Loucy (cell line): Measurements from ENCODE around the gene FAM200C.

Experiments used
- H2AFZ ChIP-seq: fragments of 200-600 bp; sonication (generic); 2 replicates; pipeline ENCODE4 v1.6.0; 2016; ENCODE audit warnings: antibody characterized with exemption, mild to moderate bottlenecking, low read length, moderate library complexity
- H3F3A ChIP-seq: fragments of 200-600 bp; 2 replicates; pipeline ENCODE4 v1.6.0; 2016; ENCODE audit warnings: antibody characterized with exemption, low read depth, mild to moderate bottlenecking
- H3K27me3 ChIP-seq: fragments of 200-600 bp; sonication (generic); 2 replicates; pipeline ENCODE4 v1.6.1; 2014; ENCODE audit warnings: low read length, mild to moderate bottlenecking; ENCODE audit not compliant: insufficient read depth, poor library complexity, severe bottlenecking
- H3K36me3 ChIP-seq: fragments of 200-600 bp; sonication (generic); 2 replicates; pipeline ENCODE4 v1.6.1; 2016; ENCODE audit warnings: low read length; ENCODE audit not compliant: insufficient read depth
- H3K4me1 ChIP-seq: fragments of 200-600 bp; sonication (generic); 2 replicates; pipeline ENCODE4 v1.5.1; 2014; ENCODE audit warnings: low read length, mild to moderate bottlenecking; ENCODE audit not compliant: insufficient read depth, poor library complexity, severe bottlenecking
- H3K4me2 ChIP-seq: fragments of 200-600 bp; sonication (generic); 2 replicates; pipeline ENCODE4 v1.6.0; 2014; ENCODE audit warnings: antibody characterized with exemption, low read length, low read depth, mild to moderate bottlenecking; ENCODE audit not compliant: poor library complexity, severe bottlenecking
- H3K4me3 ChIP-seq: fragments of 200-600 bp; sonication (generic); 2 replicates; pipeline ENCODE4 v1.5.1; 2014; ENCODE audit warnings: low read length, mild to moderate bottlenecking, mixed read lengths; ENCODE audit not compliant: poor library complexity, severe bottlenecking
- H3K79me2 ChIP-seq: fragments of 200-600 bp; sonication (generic); 2 replicates; pipeline ENCODE4 v1.6.1; 2014; ENCODE audit warnings: low read length; ENCODE audit not compliant: insufficient read depth
- H3K9ac ChIP-seq: fragments of 200-600 bp; sonication (generic); 2 replicates; pipeline ENCODE4 v1.6.0; 2014; ENCODE audit warnings: mild to moderate bottlenecking, low read depth, low read length, moderate library complexity; ENCODE audit not compliant: poor library complexity, severe bottlenecking
- H3K9me2 ChIP-seq: fragments of 200-600 bp; sonication (generic); replicated peaks from 2 replicates; pipeline ENCODE4 v1.6.1; 2016; ENCODE audit warnings: low read depth, low read length, mixed read lengths
- H3K9me3 ChIP-seq: fragments of 200-600 bp; sonication (generic); 2 replicates; pipeline ENCODE4 v1.6.1; 2014; ENCODE audit warnings: mild to moderate bottlenecking, antibody characterized with exemption, low read length, low read depth; ENCODE audit not compliant: insufficient read depth
- H4K20me1 ChIP-seq: fragments of 200-600 bp; sonication (generic); 2 replicates; pipeline ENCODE4 v1.6.0; 2014; ENCODE audit warnings: antibody characterized with exemption, low read length, mild to moderate bottlenecking; ENCODE audit not compliant: insufficient read depth, poor library complexity, severe bottlenecking
- EZH2phosphoT487 ChIP-seq: fragments of 200-600 bp; IDR thresholded peaks from 2 replicates; pipeline ENCODE4 v1.6.1; 2018; ENCODE audit warnings: antibody characterized with exemption, mild to moderate bottlenecking, moderate library complexity, borderline replicate concordance
- TF ChIP-seq, protein P1 (sequence below): fragments of 200-600 bp; sonication (generic); conservative IDR thresholded peaks from 2 replicates; pipeline ENCODE4 v1.5.1; 2014; ENCODE audit warnings: mild to moderate bottlenecking, antibody characterized with exemption, low read length

Gene FAM200C

DNA sequence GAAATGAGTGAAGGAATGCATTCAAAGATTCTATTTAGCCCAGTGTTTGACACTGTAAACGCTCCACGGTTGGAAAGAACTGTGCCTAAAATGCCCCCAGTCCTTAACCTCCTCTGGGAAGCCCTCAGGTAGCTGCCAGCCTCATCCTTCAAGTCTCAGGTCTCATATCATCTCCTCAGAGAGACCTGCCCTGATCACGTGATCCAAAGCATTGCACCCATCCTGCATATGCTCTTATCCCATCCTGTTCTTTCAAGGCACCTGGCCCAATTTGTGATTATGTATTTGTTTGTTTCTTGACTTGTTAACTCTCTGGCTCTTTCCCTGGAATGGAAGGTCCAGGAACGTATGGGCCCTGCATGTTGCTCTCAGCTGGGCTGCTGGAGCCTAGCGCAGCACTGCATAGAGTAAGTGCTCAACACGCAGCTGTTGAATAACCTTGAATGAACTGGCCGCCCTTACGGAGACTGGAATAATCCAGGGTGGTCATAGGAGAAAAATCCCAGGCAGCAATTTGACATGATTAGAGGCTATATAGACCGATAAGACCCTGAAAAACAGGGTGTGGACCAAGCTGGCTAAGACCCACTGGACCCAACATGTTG, 38.1 kb downstream of the FAM200C start:
- Histone ChIP-seq H3K4me2 (no peak overlapping the region), H3K4me3 (no peak overlapping the region), H3K9me3 (no peaks in the 10 kb centered on the region), H3K79me2 (no peaks in the 10 kb centered on the region), H3K4me1 (no peaks in the 10 kb centered on the region), H3K9me2 (no peaks in the 10 kb centered on the region), H3K36me3 (no peaks in the 10 kb centered on the region), H3K9ac (no peak overlapping the region), H3K27me3 (no peaks in the 10 kb centered on the region), H2AFZ (no peak overlapping the region), H3F3A (no peaks in the 10 kb centered on the region), H4K20me1 (no peaks in the 10 kb centered on the region)
- TF ChIP-seq, protein P1, sequence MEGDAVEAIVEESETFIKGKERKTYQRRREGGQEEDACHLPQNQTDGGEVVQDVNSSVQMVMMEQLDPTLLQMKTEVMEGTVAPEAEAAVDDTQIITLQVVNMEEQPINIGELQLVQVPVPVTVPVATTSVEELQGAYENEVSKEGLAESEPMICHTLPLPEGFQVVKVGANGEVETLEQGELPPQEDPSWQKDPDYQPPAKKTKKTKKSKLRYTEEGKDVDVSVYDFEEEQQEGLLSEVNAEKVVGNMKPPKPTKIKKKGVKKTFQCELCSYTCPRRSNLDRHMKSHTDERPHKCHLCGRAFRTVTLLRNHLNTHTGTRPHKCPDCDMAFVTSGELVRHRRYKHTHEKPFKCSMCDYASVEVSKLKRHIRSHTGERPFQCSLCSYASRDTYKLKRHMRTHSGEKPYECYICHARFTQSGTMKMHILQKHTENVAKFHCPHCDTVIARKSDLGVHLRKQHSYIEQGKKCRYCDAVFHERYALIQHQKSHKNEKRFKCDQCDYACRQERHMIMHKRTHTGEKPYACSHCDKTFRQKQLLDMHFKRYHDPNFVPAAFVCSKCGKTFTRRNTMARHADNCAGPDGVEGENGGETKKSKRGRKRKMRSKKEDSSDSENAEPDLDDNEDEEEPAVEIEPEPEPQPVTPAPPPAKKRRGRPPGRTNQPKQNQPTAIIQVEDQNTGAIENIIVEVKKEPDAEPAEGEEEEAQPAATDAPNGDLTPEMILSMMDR: no peak
- no peak for TF ChIP-seq EZH2phosphoT487

DNA sequence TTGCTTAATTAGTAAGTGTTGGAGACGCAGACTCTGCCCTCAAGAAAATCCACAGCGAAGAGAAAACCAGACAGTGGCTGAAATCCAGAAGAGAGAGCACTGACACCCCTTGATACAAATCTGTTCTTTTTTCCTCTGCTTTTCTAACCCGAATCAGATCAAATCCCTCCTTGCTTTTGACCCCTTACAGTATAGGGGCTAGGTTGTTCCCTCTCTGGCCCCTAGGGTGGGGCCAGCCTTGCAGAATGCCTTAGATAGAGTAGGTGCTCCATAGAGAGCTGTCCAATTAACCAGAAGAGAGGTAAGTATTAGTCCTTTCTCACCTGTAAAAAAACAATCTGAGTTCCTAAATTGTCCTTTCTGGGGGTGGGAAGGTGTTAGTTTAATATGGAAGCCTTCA, 39.5 kb downstream of the FAM200C start:
- TF ChIP-seq, protein P1: no peak
- TF ChIP-seq EZH2phosphoT487: no peak
- Histone ChIP-seq H3F3A (no peaks in the 10 kb centered on the region), H3K4me2 (no peak overlapping the region), H2AFZ (no peak overlapping the region), H3K4me1 (no peaks in the 10 kb centered on the region), H3K79me2 (no peaks in the 10 kb centered on the region), H3K4me3 (no peak overlapping the region), H3K36me3 (no peaks in the 10 kb centered on the region), H3K27me3 (no peaks in the 10 kb centered on the region), H4K20me1 (no peaks in the 10 kb centered on the region), H3K9ac (no peak overlapping the region), H3K9me2 (no peaks in the 10 kb centered on the region), H3K9me3 (no peaks in the 10 kb centered on the region)

DNA sequence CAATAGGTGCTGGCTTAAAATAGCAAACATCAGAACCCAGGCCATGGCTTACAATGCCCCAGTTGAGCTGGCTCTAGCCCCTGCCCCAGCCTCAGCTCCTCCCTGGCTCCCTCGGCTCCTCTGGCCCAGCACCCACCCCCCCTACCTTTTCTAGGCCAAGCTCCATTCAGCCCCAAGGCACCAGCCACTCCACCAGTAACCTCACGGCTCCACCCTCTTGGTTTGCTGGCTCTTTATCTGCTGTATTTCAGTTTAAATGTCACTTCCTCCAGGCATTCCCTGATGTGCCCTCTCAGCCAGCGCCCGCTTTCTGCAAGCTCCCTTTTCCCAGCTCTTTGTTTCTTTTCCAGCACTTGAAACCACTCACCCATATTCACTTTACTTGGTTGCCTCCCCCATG, 40.0 kb downstream of the FAM200C start:
- no peaks in the 10 kb centered on the region for H3K36me3 ChIP-seq
- H2AFZ ChIP-seq: no peak overlapping the region
- H3K4me1 ChIP-seq: no peaks in the 10 kb centered on the region
- no peaks in the 10 kb centered on the region for H3K9me2 ChIP-seq
- H3K79me2 ChIP-seq: no peaks in the 10 kb centered on the region
- H3K9ac ChIP-seq: no peak overlapping the region
- H4K20me1 ChIP-seq: no peaks in the 10 kb centered on the region
- no peak overlapping the region for H3K4me2 ChIP-seq
- H3F3A ChIP-seq: no peaks in the 10 kb centered on the region
- no peaks in the 10 kb centered on the region for H3K27me3 ChIP-seq
- H3K4me3 ChIP-seq: no peak overlapping the region
- TF ChIP-seq EZH2phosphoT487: no peak
- TF ChIP-seq, protein P1: no peak
- H3K9me3 ChIP-seq: no peaks in the 10 kb centered on the region
